ENCODE data around the gene SEMA7A.

- TF ChIP-seq, protein P1, sequence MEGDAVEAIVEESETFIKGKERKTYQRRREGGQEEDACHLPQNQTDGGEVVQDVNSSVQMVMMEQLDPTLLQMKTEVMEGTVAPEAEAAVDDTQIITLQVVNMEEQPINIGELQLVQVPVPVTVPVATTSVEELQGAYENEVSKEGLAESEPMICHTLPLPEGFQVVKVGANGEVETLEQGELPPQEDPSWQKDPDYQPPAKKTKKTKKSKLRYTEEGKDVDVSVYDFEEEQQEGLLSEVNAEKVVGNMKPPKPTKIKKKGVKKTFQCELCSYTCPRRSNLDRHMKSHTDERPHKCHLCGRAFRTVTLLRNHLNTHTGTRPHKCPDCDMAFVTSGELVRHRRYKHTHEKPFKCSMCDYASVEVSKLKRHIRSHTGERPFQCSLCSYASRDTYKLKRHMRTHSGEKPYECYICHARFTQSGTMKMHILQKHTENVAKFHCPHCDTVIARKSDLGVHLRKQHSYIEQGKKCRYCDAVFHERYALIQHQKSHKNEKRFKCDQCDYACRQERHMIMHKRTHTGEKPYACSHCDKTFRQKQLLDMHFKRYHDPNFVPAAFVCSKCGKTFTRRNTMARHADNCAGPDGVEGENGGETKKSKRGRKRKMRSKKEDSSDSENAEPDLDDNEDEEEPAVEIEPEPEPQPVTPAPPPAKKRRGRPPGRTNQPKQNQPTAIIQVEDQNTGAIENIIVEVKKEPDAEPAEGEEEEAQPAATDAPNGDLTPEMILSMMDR (IDR thresholded peaks at IDR 0.05; ENCODE audit: poor library complexity), result no peak
- TF ChIP-seq EZH2 (IDR thresholded peaks at IDR 0.05; ENCODE audit: borderline replicate concordance), result no peak
Measured at GRCh38 chr15:74396146-74396438, 37.7 kb downstream of the SEMA7A start.

Data from hepatocyte (in vitro differentiated cells).